SK-N-SH (cell line): ENCODE measurements around the gene MYBPC3.

Source experiments
- CTCF ChIP-seq: fragments of 200-600 bp; sonication (generic); IDR thresholded peaks from 2 replicates; pipeline ENCODE4 v1.6.1; 2017; ENCODE audit warnings: antibody characterized with exemption, mild to moderate bottlenecking, moderate library complexity
- GATA2 ChIP-seq: sonication (generic); formaldehyde crosslinking; IDR thresholded peaks from 2 replicates; pipeline ENCODE4 v1.5.0; 2020; ENCODE audit warnings: mild to moderate bottlenecking, missing genetic modification reagents
- RAD21 ChIP-seq: IDR thresholded peaks from 2 replicates; pipeline ENCODE4 v1.6.1; 2012; ENCODE audit warnings: mild to moderate bottlenecking, low read length
- REST ChIP-seq: IDR thresholded peaks from 2 replicates; pipeline ENCODE4 v1.6.1; 2012; ENCODE audit warnings: mild to moderate bottlenecking, low read depth, low read length, moderate library complexity
- SIN3A ChIP-seq: IDR thresholded peaks from 2 replicates; pipeline ENCODE4 v1.6.1; 2012; ENCODE audit warnings: low read depth, mild to moderate bottlenecking, low read length, moderate library complexity, borderline replicate concordance
- TEAD4 ChIP-seq: IDR thresholded peaks from 2 replicates; pipeline ENCODE4 v1.4.0; 2012; ENCODE audit warnings: mild to moderate bottlenecking, borderline replicate concordance; ENCODE audit not compliant: insufficient read depth
- ZBTB33 ChIP-seq: IDR thresholded peaks from 2 replicates; pipeline ENCODE4 v1.4.0; 2012; ENCODE audit warnings: low read depth, borderline replicate concordance

- TF ChIP-seq RAD21 (no peak), CTCF (no peak), SIN3A (no peak), ZBTB33 (no peak), REST (no peak), TEAD4 (no peak), GATA2 (CRISPR knock-in tag) (no peak)
Observed at GRCh38 chr11:47390422-47390760, 37.9 kb upstream of the MYBPC3 start.
